ENCODE measurements around the gene FAM222B.

- TF ChIP-seq CTCF (IDR thresholded peaks at IDR 0.05; ENCODE audit: insufficient read depth, low read length, poor library complexity, severe bottlenecking): no peak
- no peak for TF ChIP-seq EZH2phosphoT487 (conservative IDR thresholded peaks at IDR 0.05; ENCODE audit: low read length)
Measured at GRCh38 chr17:28755486-28755885, 87.1 kb downstream of the FAM222B start.

Measured in SU-DHL-6 (cell line).